CD4-positive, alpha-beta T cell treated with Interleukin-15 for 1 hour (primary cell): ENCODE data around the gene ATP1A3.
"Not testable (repeated sequence)": the region's sequence is repeated elsewhere in the genome, so short reads cannot be mapped to it uniquely, and the experiment has no call there.

Source experiments
- DNase-seq: peaks from one replicate; pipeline ENCODE4 v3.0.0-alpha.2; 2020

The ATP1A3 gene

DNA sequence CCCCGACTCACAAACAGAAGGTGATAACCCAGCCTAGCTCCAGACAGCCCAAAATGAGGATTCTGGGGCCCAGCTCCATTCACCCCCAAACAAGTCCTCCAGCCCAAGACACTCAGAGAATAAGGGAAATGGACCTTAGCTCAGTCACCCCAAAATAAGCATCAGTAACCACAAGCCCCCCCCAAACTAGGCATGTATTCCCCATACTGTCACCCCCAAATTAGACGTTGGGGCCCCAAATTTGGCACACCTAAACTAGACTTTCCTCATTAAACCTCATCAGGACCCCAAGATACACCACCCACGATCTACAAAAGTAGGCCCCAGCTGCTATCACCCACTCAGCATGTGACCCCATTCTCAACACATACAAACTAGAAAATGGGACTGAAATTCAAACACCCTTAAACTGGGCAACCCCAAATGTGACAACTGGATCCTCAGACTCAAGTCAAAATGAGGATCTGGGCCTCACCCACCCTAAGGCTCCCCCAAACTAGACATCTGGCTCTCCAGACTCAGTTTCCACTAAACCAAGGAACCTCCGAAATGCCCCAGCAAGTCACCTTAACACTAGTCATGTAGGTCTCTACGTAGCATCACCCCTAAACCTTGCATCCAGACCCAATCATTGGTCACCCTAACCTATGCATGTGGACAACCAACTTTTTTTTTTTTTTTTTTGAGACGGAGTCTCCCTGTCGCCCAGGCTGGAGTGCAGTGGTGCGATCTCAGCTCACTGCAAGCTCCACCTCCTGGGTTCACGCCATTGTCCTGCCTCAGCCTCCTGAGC is 52.4 kb downstream of the ATP1A3 start:
- no peak for DNase-seq

DNA sequence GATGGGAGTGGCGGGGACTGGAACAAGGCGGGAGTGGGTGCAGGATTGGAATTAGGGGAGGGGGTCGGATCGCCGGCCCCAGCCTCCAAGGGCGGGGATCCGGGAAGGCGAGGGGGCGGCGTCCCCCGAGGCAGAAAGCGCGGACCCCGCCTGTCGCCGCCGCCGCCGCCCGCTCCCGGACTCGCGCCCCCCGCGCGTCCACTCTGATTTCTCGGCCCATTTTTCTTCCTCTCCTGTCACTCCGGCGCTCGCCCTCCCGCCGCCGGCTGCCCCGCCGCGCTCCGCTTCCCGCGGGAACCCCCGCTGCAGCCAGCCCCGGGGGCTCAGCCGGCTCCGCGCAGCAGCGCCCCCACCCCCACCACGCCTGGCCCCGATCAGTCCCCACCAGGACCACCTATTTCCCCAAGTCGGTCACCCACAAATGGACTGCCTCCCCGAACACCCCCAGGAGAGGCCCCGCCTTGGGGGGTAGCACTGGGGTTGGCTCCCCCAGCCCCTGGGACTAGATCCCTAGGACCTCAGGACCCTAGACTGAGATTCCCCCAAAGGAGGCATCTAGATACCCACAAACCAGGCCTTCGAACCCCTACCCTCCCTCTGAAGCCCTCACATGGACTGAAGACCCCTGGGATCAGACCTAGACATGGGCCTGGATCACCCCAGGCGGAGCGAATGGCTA is 53.2 kb downstream of the ATP1A3 start:
- DNase-seq: no peak

DNA sequence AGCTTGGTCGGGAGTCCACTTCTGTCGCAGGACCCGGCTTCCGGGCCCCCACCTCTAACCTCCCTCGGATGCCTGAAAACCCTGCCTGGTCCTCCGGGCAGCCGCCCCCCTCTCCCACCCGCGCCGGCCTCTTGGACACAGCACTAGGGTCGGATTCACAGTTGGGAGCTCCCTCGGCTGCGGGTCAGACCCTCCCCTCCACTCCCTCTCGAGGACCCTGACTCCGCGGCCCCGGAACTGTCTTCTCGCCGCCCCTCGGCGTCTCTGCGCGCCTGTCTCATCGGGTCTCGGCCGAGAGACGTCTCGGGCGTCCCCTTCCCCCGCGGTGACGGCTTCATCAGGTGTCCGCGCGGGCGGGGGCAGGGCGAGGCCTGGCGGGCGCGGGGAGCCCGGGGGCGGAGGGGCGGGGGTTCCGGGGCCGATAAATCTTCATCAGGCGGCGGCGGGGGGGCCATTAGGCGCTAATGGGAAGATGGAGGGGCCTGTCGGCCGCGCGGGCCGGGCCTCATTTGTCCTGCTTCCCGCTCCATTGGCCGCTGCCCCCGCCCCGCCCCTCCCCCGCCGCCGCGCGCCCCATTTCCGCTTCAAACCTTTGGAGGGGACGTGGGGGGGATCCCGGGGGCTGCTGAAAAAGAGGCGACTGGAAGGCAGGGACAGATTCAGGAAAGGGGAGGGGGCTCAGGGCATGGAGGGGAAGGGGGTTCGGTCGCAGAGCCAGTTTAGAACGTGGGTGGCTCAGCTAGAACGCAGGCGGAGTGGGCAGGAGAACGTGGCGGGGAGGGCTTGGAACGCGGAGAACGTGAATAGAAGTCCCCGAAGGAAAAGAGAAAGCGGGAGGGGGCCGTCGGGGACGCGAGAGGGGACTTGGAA is 53.9 kb downstream of the ATP1A3 start:
- peak; percentile 77 for DNase-seq

DNA sequence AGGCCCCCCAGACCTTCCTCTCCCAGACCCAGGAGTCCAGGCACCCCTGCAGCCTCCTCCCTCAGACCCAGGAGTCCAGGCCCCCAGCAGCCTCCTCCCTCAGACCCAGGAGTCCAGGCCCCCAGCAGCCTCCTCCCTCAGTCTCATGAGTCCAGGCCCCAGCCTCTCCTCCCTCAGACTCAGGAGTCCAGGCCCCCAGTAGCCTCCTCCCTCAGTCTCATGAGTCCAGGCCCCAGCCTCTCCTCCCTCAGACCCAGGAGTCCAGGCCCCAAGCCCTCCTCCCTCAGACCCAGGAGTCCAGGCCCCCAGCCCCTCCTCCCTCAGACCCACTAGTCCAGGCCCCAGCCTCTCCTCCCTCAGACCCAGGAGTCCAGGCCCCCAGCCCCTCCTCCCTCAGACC is 54.8 kb downstream of the ATP1A3 start:
- DNase-seq: not testable (repeated sequence)

DNA sequence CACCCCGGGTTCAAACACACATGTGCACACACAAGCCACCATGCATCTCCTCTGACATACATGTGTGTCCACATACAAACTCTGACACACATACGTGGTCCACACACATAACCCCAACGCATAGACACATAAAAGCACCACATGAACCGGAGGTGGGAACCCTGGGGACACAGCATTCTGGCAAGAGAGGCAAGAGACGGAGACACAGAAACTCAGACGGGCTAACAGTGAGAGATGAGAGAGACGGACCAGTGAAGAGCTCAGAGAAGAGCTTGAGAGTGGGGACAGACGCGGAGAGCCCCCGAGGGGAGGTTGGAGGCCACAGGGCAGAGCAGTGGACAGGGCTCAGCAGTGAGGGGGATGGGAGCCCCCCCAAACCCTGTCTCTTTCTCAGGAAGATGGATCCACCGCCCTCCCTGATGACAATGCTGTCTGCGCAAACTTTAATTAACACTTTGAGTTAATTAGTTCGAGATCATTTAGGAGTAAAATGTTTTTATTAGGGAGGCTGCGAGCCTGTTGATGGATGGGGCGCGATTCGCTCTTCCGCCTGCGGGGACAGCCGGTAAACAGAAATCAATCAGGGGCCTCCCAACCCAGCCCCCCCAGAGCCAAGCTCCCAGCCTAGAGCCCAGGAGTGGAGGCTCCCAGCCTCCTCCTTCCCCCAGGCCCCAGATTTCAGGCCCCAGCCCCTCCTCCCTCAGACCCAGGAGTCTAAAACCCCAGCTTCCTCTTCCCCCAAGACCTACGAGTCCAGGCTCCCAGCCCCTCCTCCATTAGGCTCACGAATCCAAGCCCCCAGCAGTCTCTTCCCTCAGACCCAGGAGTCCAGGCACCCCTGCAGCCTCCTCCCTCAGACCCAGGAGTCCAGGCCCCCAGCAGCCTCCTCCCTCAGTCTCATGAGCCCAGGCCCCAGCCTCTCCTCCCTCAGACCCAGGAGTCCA is 56.2 kb downstream of the ATP1A3 start:
- no peak for DNase-seq

DNA sequence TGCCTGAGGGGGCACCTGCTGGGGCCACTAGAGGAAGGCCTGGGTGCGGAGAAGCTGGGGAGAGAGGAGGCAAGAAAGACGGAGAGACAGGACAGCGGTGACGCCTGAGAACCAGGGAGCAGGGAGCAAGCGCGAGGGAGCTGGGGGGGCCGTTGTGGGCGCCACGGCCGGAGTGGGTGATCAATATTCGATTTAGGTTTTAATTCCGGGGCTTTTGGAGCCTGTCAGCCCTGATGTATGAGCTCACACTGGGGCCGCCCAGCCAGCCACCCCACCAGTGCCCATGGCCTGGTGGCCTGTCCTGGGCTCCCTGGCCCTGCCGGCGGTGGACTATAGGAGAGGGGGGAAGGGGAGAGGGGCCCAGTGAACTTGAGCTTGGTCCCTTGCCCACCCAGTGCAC is 57.1 kb downstream of the ATP1A3 start:
- DNase-seq: no peak

DNA sequence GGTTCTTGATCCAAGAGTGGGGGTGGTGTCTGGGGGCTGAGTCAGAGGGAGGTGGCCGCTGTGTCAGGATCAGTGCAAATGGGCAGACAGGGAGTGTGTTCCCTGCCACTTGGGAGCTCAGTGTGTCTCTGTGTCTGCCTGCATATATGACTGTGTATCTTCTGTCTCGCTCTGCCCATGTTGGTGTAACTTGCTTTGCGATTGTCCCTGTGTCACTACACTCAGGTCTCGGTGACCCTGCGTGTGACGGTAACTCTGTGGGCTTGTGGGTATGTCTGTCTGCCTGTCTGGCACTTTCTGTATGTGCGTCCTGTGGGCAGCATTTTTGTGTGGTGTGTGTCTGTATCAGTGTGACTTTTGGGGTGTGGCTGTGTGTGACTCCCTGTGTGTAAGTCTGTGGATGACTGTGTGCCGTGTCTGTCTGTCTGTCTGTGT is 57.6 kb downstream of the ATP1A3 start:
- DNase-seq: peak; percentile 70

DNA sequence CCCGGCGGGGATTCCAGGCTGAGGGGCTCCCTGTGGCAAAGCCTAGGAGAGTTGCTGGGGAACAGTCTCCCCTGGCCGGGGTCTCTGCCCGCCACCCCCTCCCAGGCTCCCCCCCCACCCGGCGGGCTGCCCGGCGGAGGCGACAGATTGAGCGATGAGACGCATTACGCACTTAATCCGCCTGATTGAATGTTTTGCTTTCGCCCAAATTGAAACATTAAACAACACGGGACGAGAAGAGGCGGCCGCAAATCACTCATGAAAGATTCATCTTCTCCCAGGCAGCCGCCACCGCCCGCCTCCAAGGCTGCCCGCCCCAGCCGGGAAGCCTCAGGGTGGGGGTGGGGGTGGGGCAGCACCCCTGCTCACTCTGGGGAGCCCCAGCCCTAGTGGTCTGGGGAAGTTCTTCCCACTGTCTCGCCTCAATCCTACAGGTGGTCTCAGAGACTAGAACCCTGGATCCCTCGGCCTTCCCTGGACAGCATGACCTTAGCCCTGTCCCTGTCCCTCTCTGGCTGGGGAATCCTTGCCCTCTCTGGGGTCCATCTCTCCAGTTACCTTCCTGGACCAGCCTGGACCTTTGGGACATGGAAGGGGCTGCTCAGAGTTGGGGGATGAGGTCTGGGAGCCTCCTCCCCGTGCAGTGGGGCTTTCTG is 58.1 kb downstream of the ATP1A3 start:
- no peak for DNase-seq

DNA sequence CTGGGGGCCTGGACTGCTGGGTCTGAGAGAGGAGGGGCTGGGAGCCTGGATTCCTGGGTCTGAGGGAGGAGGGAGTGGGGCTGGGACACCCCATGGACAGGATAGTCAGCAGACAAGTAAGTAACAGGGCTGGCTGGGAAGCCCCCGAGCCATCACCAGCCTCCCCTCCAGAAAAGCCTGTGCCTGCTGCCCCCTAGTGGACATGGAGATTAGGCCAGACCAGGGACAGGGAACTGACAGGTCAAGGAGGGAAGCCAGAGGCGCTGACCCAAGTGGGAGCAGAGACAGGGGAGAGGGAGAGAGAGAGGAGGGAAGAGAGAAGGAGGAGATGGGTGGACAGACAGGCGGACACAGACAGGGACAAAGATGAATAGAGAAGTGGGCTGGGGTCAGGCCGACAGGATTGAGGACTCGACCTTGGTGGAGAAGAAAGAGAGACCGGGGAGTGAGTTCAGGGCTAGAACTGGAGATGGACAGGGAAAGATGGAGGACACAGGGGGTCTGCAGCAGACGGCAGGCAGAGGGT is 59.1 kb downstream of the ATP1A3 start:
- peak; percentile 82 for DNase-seq

DNA sequence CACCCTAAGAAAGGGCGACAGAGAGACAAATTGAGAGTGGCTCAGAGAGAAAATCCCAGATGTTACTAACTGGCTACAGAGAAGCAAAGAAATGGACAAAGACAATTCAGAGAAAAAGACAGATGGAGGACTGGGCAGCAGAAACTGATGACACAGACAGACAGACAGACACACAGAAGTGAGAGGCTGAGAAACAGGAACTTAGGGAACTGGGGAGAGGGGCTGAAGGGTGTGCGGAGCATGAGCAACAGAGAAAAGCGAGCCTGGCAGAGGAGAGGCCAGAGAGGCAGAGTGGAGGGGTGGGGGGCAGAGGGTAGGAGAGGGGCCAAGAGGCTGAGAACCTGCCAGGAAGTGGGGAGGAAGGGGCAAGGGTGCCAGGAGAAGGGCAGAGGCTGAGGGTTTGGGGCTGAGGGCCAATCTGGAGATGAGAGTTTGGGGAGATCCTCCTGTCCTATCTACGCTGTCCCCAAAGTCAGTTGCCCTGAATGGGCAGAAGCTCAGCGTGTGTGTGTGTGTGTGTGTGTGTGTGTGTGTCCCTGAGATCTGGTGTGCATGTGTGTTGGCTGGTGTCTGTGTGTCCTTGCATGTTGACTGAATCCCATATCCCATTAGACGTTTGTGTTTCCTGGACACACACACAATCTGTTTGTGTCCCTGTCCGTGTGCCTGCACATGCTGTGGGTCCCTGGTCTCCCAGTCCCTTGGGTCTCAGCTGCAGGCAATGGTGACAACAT is 60.2 kb downstream of the ATP1A3 start:
- DNase-seq: no peak

DNA sequence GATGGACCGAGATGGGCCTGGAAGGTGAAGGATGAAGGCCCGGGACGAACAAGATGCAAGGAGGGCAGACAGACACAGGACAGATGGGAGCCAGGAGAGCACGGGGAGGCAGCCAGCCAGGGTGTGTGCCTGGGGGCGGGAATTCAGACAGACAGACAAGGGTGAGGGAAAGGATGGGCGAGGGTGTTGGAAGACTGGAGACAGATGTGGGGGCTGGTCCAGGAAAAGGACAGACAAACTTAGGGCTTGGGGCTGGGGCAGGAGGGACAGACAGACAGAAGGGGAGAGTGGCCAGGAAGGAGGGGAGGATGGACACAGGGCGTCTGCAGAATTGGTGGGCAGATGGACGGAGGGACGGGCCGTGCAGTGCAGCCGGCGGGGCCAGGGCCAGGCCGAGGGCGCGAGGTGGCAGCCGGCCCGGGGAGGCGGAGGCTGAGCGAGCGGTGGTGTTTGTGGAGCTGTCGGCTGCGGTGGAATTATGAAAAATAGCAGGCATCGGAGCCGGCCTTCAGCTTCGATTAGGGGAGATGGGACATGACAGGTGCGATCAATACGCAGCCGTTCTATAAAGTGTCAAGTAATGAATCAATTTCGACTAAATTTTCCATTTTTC is 61.2 kb downstream of the ATP1A3 start:
- DNase-seq: no peak

DNA sequence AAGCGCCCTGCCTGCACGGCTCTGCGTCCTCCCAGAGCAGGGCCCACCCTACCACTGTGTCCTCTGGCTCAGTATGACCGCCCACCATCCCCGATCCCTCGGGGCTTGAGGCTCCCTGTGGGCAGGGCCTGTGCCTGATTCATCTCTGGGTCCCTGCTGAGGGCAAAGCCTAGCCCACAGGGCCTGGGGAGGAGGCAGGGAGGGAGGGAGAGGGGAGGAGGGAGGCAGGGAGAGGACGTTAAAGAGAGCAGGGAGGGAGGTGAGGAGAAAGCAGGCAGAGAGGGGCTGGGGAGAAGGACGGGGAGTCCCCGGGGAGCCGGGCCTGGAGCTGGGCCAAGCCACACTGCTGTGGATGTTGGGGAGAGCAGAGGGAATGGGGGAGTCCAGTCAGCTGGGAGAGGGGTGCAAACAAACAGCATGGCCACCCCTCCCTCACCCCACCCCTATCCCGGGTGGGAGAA is 61.7 kb downstream of the ATP1A3 start:
- no peak for DNase-seq

DNA sequence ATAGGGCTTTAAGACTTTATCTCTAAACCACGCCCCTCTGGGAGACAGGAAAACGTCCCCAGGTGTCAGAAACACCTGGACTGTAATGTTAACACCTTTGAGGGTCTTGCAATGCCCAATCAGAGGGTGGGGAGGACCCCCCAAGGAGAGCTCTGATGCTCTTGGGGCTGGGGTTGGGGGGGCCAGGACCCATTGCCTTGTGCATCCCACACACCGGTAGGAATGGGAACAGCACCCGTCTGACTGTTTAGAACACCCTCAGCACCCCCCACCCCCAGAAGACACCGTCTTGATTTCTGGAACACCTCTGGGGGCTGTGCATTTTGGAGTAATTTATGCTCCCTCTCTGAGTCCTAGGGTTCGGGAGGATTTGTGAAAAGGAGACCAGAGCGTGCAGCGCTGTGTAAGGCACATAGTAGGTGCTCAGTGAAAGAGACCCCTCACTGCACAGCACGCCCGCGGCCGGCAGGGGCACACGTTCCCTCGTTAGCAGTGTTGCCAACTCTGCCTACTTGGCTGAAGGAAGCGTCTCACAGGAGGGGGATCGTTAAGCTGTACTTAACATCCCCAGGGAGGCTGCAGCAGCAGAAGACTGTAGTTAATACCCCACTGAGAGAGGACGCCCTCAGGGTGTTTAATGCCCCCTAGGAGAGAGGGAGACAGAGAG is 63.0 kb downstream of the ATP1A3 start:
- DNase-seq: no peak

DNA sequence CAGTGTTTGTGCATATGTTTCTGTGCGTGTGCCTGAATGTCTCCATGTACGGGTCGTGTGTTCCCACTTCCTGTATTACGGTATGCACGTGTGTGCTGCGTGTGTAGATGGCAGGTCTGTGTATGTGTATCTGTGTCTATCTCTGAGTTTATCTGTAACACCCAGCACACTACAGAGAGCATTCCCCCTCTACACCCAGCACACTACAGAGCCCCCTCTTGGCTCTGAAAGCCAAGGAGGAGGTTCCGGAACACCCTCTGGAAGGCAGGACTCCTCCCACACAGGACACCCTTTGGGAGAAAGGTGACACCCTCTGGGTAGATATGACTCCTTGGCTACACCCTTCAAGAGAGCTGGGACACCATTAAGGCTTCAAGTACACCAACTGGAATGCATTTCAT is 63.7 kb downstream of the ATP1A3 start:
- DNase-seq: no peak

DNA sequence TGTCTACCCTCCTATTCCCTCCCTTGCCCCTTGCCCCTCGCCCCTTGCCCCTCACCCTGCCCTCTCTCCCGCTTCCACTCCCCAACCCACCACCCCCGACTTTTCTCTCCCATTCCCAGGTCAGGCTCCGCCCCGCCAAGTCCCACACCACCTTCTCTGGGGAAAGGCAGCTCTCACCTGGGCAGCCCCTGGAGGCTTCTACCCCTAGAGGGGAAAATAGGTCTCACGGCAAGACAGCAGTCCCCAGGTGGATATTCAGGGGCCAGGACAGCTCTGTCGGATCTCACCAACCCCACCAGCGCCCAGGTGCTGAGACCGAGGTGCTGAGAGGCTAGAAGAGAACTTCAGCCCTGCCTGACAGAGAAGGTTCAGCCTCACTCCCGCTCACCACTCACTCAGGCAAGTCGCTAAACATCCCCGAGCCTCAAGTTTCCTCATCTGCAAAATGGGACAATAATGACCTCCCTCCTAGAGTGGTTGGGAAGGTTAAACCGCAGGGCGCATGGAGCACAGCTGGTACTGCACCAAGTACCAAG is 64.4 kb downstream of the ATP1A3 start:
- DNase-seq: no peak

DNA sequence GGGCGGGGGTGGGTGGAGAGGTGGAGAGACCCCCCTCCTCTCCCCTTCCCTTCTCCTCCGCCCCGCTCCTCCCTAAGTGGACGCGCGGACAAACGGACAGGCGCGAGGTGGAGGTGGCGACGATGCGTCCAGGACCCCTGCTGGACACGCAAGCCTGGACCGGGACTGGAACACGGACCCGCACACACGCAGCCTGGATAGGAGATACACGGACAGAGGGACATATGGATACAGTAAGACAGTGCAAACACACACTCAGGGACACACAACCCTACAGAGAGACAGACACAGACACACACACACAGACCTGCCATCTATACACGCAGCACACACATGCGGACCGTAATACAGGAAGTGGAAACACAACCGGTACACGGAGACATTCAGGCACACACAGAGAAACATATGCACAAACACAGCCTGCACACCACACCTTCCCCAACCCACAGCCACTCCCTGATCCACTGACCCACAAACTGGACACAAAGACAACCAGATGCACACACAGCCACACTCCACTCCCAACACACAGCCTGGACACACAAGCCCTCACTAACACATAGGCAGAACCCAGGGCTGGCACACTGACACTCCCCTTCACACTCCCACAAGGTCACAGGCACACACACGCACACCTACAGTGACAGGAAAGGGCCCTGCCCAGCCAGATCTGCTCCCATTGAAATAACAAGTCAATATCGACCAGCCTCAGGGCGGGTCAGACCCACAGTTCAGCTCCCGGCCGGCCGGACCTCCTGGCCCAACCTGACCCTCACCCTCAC is 65.1 kb downstream of the ATP1A3 start:
- DNase-seq: peak; percentile 50

DNA sequence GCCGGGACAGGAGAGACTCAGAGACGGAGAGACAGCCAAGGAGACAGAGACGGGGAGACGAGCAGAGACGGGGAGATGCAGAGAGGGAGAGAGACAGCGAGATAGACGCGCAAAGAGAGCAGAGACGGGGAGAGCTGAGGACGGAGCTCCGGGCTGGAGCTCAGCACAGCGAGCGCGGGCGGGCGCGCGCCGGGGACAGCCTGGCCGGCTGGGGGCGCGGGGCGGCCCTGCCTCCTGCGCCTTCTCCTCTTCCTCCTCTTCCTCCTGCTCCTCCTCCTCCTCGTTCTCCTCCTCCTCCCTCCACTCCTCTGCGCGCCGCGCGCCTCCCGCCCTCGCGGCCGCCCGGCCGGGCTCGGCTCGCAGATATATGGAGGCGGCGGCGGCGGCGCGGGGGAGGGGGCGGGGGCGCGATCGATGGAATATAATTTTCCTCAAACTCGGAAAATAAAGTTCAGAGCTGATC is 65.8 kb downstream of the ATP1A3 start, which contains the start of gene ERFL:
Gene ERFL (minus strand): TSS at position 229 of the 463 bp plus-strand sequence. CDS start 15,530 bp downstream, outside the sequence.
- DNase-seq: no peak

DNA sequence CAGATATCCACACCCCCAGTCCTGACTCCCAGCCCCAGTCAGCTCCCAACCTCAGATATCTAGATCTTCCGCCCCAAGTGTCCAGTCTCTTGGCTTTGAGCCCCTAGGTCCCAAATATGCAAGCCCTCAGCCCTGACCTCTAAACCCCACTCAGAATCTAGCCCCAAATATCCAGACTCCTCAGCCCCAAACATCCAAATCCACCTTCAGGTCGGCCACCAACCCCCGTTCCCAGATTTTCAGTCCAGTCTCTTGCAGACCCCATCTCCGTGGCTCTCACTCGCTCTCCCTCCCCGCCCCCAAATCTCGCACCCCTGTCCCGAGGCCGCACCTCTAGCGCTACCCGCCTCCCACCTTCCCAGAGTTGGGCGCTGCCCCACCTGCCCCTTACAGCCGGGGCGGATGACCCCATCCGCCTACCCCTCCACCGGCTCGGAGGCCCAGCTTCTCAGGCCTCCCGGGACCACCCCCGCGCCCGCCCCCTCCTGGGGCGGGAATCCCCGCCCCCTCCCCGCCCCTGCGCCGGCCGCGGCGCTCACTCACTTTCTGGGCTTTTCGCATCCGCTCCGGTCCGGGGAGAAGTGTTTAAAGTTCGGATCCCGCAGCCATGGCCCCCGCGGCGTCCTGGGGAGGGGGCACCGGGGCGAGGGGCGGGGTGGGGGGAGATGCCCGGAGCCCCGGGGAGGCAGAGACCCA is 66.4 kb downstream of the ATP1A3 start:
- DNase-seq: no peak
